NB4 (cell line): ENCODE results near the gene CYP11A1.

Source experiments
- DNase-seq: peaks from one replicate; pipeline ENCODE4 v3.0.0; 2010; ENCODE audit warnings: low read depth
- H3K4me3 ChIP-seq: one replicate; pipeline ENCODE4 v1.5.1; 2011; ENCODE audit warnings: mild to moderate bottlenecking, low read depth, low read length, moderate library complexity
- MYC ChIP-seq: IDR thresholded peaks from 2 replicates; pipeline ENCODE4 v1.6.1; 2011; ENCODE audit warnings: low read depth, low read length
- POLR2A ChIP-seq: IDR thresholded peaks from 2 replicates; pipeline ENCODE4 v1.6.1; 2011; ENCODE audit warnings: mild to moderate bottlenecking; ENCODE audit not compliant: insufficient read length; ENCODE audit errors: extremely low read depth
- TF ChIP-seq, protein P1 (sequence below): IDR thresholded peaks from 2 replicates; pipeline ENCODE4 v1.6.1; 2011; ENCODE audit warnings: low read depth, low read length
- TF ChIP-seq, protein P2 (sequence below): IDR thresholded peaks from one replicate; pipeline ENCODE4 v1.5.1; 2012; ENCODE audit warnings: low read depth, low read length

Gene CYP11A1

DNA sequence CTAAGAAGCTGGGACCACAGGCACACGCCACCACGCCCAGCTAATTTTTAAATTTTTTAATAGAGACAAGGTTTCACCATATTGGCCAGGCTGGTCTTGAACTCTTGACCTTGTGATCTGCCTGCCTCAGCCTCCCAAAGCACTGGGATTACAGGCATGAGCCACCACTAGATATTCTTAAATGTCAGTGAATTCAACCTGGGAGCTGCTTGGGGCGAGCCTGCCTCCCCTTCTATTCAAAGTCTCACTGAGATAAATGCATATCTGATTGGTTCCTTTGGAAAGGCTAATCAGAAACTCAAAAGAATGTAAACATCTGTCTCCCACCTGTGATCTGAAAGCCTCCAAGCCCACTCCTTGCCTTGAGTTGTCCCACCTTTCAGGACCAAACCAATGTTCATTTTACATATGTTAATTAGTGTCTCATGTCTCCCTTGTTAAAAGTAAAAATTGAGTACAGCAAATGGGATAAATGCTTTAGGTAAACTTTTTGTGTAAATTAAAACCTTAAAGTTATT, 15.0 kb downstream of the CYP11A1 start:
- no peak for DNase-seq
- TF ChIP-seq POLR2A, result no peak
- TF ChIP-seq, protein P1, sequence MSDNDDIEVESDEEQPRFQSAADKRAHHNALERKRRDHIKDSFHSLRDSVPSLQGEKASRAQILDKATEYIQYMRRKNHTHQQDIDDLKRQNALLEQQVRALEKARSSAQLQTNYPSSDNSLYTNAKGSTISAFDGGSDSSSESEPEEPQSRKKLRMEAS, result no peak
- TF ChIP-seq MYC, result no peak
- TF ChIP-seq, protein P2, sequence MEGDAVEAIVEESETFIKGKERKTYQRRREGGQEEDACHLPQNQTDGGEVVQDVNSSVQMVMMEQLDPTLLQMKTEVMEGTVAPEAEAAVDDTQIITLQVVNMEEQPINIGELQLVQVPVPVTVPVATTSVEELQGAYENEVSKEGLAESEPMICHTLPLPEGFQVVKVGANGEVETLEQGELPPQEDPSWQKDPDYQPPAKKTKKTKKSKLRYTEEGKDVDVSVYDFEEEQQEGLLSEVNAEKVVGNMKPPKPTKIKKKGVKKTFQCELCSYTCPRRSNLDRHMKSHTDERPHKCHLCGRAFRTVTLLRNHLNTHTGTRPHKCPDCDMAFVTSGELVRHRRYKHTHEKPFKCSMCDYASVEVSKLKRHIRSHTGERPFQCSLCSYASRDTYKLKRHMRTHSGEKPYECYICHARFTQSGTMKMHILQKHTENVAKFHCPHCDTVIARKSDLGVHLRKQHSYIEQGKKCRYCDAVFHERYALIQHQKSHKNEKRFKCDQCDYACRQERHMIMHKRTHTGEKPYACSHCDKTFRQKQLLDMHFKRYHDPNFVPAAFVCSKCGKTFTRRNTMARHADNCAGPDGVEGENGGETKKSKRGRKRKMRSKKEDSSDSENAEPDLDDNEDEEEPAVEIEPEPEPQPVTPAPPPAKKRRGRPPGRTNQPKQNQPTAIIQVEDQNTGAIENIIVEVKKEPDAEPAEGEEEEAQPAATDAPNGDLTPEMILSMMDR, result no peak
- H3K4me3 ChIP-seq, result no peak overlapping the region

DNA sequence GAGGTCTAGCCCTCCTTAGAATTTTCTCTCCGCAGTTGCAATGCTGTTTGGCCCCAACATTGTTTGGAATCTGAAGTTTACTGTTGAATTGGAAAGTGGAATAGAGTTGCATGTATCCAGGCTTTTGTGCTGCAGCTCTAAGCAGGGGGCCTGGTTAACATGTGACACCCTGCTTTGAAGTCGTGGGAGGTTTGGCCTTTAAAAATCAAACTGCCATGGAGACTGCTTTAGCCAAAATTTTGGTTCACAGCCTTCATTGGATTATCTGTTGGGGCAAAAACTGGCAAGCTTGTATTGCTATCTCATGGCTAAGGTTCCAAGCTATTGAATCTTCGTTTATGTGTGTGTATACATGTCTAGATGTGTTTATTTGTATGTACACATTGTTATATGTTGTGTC, 15.8 kb downstream of the CYP11A1 start:
- H3K4me3 ChIP-seq, result no peak overlapping the region
- no peak for DNase-seq
- TF ChIP-seq MYC, result no peak
- TF ChIP-seq, protein P1, result no peak
- TF ChIP-seq, protein P2, result no peak
- TF ChIP-seq POLR2A, result no peak

DNA sequence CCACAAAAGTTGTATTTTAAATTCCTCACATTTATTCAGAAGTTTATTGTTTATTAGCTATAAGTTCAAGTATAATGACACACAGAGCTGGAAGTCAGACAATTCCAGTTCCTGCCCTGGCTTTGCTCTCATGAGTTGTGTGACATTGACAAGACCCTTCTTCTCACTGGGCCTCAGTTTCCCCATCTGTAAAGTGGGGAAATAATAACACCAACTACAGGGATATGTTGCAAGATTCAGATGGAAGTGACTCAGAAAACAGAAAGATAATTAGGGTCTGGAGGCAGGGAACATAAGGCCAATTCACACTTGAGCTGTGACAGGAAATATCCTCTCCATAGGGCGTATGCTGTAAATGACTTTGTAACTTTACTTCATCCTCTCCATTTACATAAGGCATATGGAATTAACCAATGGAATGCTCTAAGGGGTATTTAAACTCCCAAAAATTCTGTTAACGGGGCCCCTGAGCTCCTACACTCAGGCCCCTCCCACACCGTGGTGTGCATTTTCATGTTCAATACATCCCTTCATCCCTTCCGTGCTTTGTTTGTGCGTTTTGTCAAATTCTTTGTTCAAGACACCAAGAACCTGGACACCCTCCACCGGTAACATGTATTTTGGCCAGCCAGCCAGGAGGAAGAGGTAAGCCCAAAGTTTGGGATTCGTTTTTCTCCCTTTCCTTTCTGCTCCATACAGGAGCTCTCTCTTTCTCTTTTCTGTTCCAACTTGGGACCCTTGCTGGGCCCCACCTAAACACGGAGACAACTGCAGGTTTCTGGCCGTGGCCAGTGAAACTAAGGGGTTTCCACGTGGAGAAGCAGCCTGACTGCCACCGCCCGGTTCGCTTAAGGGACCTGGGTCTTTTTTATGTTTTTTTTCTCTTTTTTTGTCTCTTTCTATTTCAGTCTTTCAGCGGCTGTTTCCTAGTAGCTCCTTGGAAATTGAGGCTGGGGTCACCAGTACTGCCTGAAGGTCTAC, 16.9 kb downstream of the CYP11A1 start:
- no peak overlapping the region for H3K4me3 ChIP-seq
- DNase-seq, result no peak
- TF ChIP-seq, protein P2, result no peak

DNA sequence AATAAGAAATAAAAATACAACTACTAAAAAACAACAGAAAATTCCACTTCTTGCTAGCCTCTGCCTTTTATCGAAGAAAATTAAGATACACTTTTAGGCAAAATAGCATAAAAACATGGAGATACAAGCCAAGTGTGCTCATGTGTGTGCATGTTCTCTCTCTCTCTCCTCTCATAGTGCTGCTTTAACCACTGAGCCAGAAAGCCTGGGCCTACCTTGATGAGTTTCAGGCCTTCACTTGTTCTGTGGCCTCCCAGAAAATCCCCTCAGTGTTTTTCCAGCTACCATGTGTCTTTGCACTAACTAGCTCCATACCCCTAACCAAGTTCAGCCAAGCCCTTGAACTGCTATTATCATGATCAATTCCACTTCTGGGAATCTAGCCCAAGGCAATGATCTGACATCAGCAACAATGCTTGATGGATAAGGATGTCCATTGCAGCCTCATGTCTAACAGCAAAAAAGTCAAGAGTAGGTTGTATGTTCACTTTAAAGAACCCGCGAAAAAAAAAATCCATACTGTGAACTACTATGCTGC, 18.1 kb downstream of the CYP11A1 start:
- DNase-seq, result no peak
- H3K4me3 ChIP-seq, result no peak overlapping the region
- TF ChIP-seq, protein P2, result no peak
- TF ChIP-seq POLR2A (no peak), MYC (no peak)
- TF ChIP-seq, protein P1, result no peak

DNA sequence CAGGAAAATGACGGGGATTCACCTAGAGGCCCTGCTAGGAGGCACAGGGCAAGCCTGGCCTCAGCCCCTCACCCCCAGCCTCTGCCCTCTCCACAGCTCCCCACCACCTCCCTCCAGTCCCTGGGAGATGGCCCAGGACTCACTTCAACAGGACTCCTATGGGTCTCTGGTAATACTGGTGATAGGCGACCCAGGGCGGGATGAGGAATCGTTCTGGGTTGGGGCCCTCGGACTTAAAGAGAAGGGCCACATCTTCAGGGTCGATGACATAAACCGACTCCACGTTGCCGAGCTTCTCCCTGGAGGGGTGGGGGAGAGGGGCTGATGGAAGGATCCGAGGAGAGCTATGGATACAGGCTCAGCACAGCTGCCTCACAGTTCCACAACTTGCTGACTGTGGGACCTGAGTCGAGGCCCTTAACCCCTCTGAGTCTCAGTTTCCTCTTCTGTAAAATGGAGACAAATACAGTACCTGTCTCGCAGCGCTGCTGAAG, 19.6 kb downstream of the CYP11A1 start:
- TF ChIP-seq, protein P1, result no peak
- TF ChIP-seq MYC, result no peak
- no peak for TF ChIP-seq POLR2A
- TF ChIP-seq, protein P2, result no peak
- no peak for DNase-seq
- no peak overlapping the region for H3K4me3 ChIP-seq
